B cell (primary cell): ENCODE results near the gene THEM5. TPM values are rescaled to one million over a fixed set of nuclear protein-coding genes. Genes with fewer than 3 reads are reported as not detected.

ENCODE experiments used
- ATAC-seq: fragments of 200-7000 bp; cut with Tn5 transposase; one replicate; pipeline ENCODE4 v1.10.0; 2021; ENCODE audit warnings: low read depth, mild to moderate bottlenecking, moderate number of reproducible peaks, moderate library complexity
- CTCF ChIA-PET: fragments of 350-600 bp; sonication (Branson Sonifier 250); formaldehyde crosslinking; loops from one replicate; lab custom pipeline; 2021; ENCODE audit warnings: antibody characterized with exemption, inconsistent platforms; lab: Charles Lee
- POLR2A ChIA-PET: fragments of 350-600 bp; sonication (Branson Sonifier 250); formaldehyde crosslinking; loops from one replicate; lab custom pipeline; 2021; ENCODE audit warnings: antibody characterized with exemption; lab: Charles Lee
- DNase-seq: peaks from one replicate; pipeline ENCODE4 v3.0.0; 2013
- H2AFZ ChIP-seq: 2 replicates; pipeline ENCODE4 v1.6.1; 2012; ENCODE audit warnings: mild to moderate bottlenecking, low read depth, low read length; ENCODE audit not compliant: insufficient read depth, poor library complexity, severe bottlenecking
- H3K27ac ChIP-seq, 2 donors: 1 replicate in 1 of 2; 2 replicates in 1 of 2; pipeline ENCODE4 v1.5.1; 2012 to 2013; ENCODE audit warnings: low read length in 2 of 2, mild to moderate bottlenecking in 2 of 2, moderate library complexity in 1 of 2
- H3K27me3 ChIP-seq, 4 experiments: fragments of 200-600 bp in 1 of 4; sonication (generic) in 1 of 4; replicated peaks in 1 of 4; 1 replicate in 2 of 4; 2 replicates in 2 of 4; pipeline versions ENCODE4 v1.6.1 to v1.7.0; 2013 to 2016; ENCODE audit warnings: low read length in 3 of 4, mild to moderate bottlenecking in 2 of 4, mixed read lengths in 1 of 4, moderate library complexity in 1 of 4; ENCODE audit not compliant: insufficient read depth in 4 of 4, control insufficient read depth in 3 of 4; ENCODE audit errors: control extremely low read depth in 1 of 4
- H3K36me3 ChIP-seq, 2 experiments: replicated peaks in 1 of 2; 1 replicate in 1 of 2; 2 replicates in 1 of 2; pipeline versions ENCODE4 v1.6.1 to v1.7.1; 2013; ENCODE audit warnings: low read length in 1 of 2; ENCODE audit not compliant: insufficient read depth in 2 of 2, control insufficient read depth in 1 of 2; ENCODE audit errors: control extremely low read depth in 1 of 2, extremely low read depth in 1 of 2
- H3K4me1 ChIP-seq, 2 donors: fragments of 200-600 bp in 1 of 2; sonication (generic) in 1 of 2; 1 replicate in 1 of 2; 2 replicates in 1 of 2; pipeline versions ENCODE4 v1.5.1 to v1.6.1; 2013 to 2017; ENCODE audit warnings: low read length in 2 of 2; ENCODE audit not compliant: control insufficient read depth in 2 of 2, insufficient read depth in 2 of 2
- H3K4me2 ChIP-seq: replicated peaks from 2 replicates; pipeline ENCODE3; 2012; ENCODE audit warnings: mild to moderate bottlenecking, low read depth, low read length; ENCODE audit not compliant: poor library complexity, severe bottlenecking
- H3K4me3 ChIP-seq, 5 experiments: fragments of 200-600 bp in 1 of 5; sonication (generic) in 1 of 5; 1 replicate in 3 of 5; 2 replicates in 2 of 5; pipeline versions ENCODE4 v1.5.1 to v1.7.0; 2011 to 2016; ENCODE audit warnings: low read length in 4 of 5, mild to moderate bottlenecking in 4 of 5, low read depth in 2 of 5, control low read depth in 1 of 5, moderate library complexity in 1 of 5; ENCODE audit not compliant: insufficient read depth in 1 of 5; ENCODE audit errors: control extremely low read depth in 1 of 5, extremely low read depth in 1 of 5
- H3K79me2 ChIP-seq: fragments of 200-600 bp; sonication (generic); one replicate; pipeline ENCODE4 v1.6.0; 2016; ENCODE audit warnings: low read length; ENCODE audit not compliant: control insufficient read depth, insufficient read depth
- H3K9ac ChIP-seq: fragments of 200-600 bp; sonication (generic); 2 replicates; pipeline ENCODE4 v1.6.1; 2017; ENCODE audit warnings: mild to moderate bottlenecking, low read length, moderate library complexity
- H3K9me3 ChIP-seq, 3 donors: one replicate each; pipeline versions ENCODE4 v1.6.1 to v1.7.1; 2013; ENCODE audit warnings: low read length in 2 of 3; ENCODE audit not compliant: control insufficient read depth in 2 of 3, insufficient read depth in 1 of 3; ENCODE audit errors: control extremely low read depth in 1 of 3
- H4K20me1 ChIP-seq: 2 replicates; pipeline ENCODE4 v1.6.0; 2012; ENCODE audit warnings: mild to moderate bottlenecking, low read length; ENCODE audit not compliant: insufficient read depth, control insufficient read depth, poor library complexity, severe bottlenecking
- H3K27ac Mint-ChIP-seq: one replicate; pipeline ENCODE4 v1.8.0; 2021; ENCODE audit warnings: mixed read lengths
- H3K27me3 Mint-ChIP-seq: one replicate; pipeline ENCODE4 v1.8.0; 2021; ENCODE audit warnings: mixed read lengths
- H3K4me1 Mint-ChIP-seq: one replicate; pipeline ENCODE4 v1.8.0; 2021; ENCODE audit warnings: mixed read lengths
- H3K4me3 Mint-ChIP-seq: one replicate; pipeline ENCODE4 v1.8.0; 2021; ENCODE audit warnings: mixed read lengths
- H3K9me3 Mint-ChIP-seq: one replicate; pipeline ENCODE4 v1.8.0; 2022; ENCODE audit warnings: mixed read lengths; ENCODE audit not compliant: insufficient read depth
- EZH2 ChIP-seq: IDR thresholded peaks from 2 replicates; pipeline ENCODE4 v1.6.1; 2012; ENCODE audit warnings: borderline replicate concordance, low read depth, mild to moderate bottlenecking, moderate library complexity, low read length; ENCODE audit not compliant: insufficient read depth, poor library complexity, severe bottlenecking
- WGBS: methylation state at CpG from one replicate; pipeline ENCODE4 v1.1.5; 2013; ENCODE audit warnings: missing lambda C conversion rate; ENCODE audit not compliant: insufficient coverage; 5-methylcytosine and 5-hydroxymethylcytosine counted together
- intact Hi-C: fragments of 100-400 bp; cut with micrococcal nuclease; formaldehyde crosslinking; loops from one replicate; pipeline ENCODE4 v1.10.0; 2022
- polyA plus RNA-seq: library from polyadenylated mRNA; depleted of rRNA; stranded (reverse); fragments of >200 nt; gene quantifications from 2 replicates; pipeline ENCODE4 v1.2.3, GENCODE V29; 2012
- total RNA-seq, 2 donors: library from RNA; stranded (reverse); fragments of 120-200 nt in 1 of 2; gene quantifications; 1 replicate in 1 of 2; 2 replicates in 1 of 2; pipeline versions ENCODE4 v1.2.3 to v1.2.4, GENCODE V29; 2013 to 2022
- TF ChIP-seq, protein P1 (sequence below): fragments of 200-600 bp; IDR thresholded peaks from one replicate; pipeline ENCODE4 v1.8.0; 2022; ENCODE audit warnings: antibody characterized with exemption, mild to moderate bottlenecking

Gene THEM5
- total and polyA plus RNA-seq, 2 donors (not counting 1 experiment from before 2014, with no cell fraction given), result not detected

DNA sequence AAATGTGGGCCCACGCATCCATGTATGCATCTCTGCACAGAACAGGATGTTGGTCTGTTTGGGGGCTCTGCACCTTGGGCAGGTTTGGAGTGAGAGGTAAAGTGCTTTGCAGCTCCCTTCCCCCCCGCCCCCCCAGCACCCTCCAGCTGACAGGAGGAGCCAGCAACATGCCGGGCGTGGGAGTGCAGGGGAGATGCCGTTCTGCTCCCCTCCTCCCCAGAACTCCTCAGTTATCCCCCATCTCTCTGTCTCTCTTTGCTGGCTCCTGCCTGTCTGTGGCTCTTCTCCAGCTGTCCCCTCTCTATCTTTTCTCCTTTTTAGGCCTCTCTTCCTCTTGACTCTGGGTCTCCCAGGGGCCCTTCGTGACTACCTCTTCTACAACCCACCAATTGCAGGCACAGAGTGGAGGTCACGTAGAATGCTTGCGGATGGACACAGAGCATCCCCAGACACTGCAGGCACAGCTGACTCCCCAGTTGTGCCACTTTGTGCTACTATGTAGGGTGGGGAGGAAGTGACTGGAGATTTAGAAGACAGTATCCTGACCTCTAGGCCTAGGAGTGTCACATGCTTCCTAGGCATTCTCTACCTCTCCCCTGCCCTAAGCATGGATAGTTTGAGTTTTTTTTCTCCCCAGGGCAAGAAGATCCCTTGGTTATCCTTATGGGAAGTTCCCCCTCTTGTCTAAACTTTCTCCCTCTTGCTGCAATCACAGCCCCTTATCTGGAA, 20.2 kb downstream of the THEM5 start:
- POLR2A ChIA-PET, result no interaction called here
- 97% methylated on average over 4 of the region's 8 CpGs for WGBS
- no peak overlapping the region for H2AFZ ChIP-seq
- peaks cover 21% of the 10 kb centered on the region for H3K27me3 Mint-ChIP-seq
- DNase-seq, result no peak
- H3K27ac ChIP-seq, result no peak overlapping the region
- no peaks in the 10 kb centered on the region for H3K9me3 ChIP-seq
- no peaks in the 10 kb centered on the region for H3K36me3 ChIP-seq
- CTCF ChIA-PET, result interaction anchor here (1.6 kb wide), 1 partner anchor 43 kb away, joined by 3 read pairs; the partner anchor contains the start of gene TDRKH
- no peak overlapping the region for H3K9ac ChIP-seq
- no peak for ATAC-seq
- H3K9me3 Mint-ChIP-seq, result no peaks in the 10 kb centered on the region
- H3K27me3 ChIP-seq, result peaks cover 0 to 16% (median 3%) of the 10 kb centered on the region in 4 experiments
- no peaks in the 10 kb centered on the region for H3K79me2 ChIP-seq
- no peak overlapping the region for H3K27ac Mint-ChIP-seq
- H3K4me3 ChIP-seq, result no peak overlapping the region
- peaks cover 17 to 21% of the 10 kb centered on the region in 2 donors for H3K4me1 ChIP-seq
- TF ChIP-seq, protein P1, sequence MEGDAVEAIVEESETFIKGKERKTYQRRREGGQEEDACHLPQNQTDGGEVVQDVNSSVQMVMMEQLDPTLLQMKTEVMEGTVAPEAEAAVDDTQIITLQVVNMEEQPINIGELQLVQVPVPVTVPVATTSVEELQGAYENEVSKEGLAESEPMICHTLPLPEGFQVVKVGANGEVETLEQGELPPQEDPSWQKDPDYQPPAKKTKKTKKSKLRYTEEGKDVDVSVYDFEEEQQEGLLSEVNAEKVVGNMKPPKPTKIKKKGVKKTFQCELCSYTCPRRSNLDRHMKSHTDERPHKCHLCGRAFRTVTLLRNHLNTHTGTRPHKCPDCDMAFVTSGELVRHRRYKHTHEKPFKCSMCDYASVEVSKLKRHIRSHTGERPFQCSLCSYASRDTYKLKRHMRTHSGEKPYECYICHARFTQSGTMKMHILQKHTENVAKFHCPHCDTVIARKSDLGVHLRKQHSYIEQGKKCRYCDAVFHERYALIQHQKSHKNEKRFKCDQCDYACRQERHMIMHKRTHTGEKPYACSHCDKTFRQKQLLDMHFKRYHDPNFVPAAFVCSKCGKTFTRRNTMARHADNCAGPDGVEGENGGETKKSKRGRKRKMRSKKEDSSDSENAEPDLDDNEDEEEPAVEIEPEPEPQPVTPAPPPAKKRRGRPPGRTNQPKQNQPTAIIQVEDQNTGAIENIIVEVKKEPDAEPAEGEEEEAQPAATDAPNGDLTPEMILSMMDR, result no peak
- no peak for TF ChIP-seq EZH2
- H3K4me1 Mint-ChIP-seq, result peaks cover 22% of the 10 kb centered on the region
- H4K20me1 ChIP-seq, result no peaks in the 10 kb centered on the region
- H3K4me3 Mint-ChIP-seq, result no peak overlapping the region
- intact Hi-C loops, result loop anchor here (10.0 kb wide), 1 partner anchor 109 kb away; the partner anchor contains the start of gene RIIAD1
- no peak overlapping the region for H3K4me2 ChIP-seq
